PC-9 (cell line): ENCODE data around the gene CRYZL1.

Experiments used
- EZH2 ChIP-seq: fragments of 200-600 bp; sonication (generic); IDR thresholded peaks from 2 replicates; pipeline ENCODE4 v1.8.0; 2017; ENCODE audit warnings: antibody characterized with exemption, low read depth
- TF ChIP-seq, protein P1 (sequence below): fragments of 200-600 bp; sonication (generic); conservative IDR thresholded peaks from 2 replicates; pipeline ENCODE4 v1.6.1; 2017; ENCODE audit warnings: mixed run types, antibody characterized with exemption, mild to moderate bottlenecking, moderate library complexity

GRCh38 chr21:33543505-33544129 lies 97.9 kb downstream of the CRYZL1 start:
- TF ChIP-seq, protein P1, sequence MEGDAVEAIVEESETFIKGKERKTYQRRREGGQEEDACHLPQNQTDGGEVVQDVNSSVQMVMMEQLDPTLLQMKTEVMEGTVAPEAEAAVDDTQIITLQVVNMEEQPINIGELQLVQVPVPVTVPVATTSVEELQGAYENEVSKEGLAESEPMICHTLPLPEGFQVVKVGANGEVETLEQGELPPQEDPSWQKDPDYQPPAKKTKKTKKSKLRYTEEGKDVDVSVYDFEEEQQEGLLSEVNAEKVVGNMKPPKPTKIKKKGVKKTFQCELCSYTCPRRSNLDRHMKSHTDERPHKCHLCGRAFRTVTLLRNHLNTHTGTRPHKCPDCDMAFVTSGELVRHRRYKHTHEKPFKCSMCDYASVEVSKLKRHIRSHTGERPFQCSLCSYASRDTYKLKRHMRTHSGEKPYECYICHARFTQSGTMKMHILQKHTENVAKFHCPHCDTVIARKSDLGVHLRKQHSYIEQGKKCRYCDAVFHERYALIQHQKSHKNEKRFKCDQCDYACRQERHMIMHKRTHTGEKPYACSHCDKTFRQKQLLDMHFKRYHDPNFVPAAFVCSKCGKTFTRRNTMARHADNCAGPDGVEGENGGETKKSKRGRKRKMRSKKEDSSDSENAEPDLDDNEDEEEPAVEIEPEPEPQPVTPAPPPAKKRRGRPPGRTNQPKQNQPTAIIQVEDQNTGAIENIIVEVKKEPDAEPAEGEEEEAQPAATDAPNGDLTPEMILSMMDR: no peak
- TF ChIP-seq EZH2: no peak
